GM21619 (cell line): Measurements from ENCODE around the gene ZNF664.

Experiments used
- ATAC-seq: cut with Tn5 transposase; IDR thresholded peaks from one replicate; pipeline ENCODE4 v1.9.1; 2021; ENCODE audit not compliant: unreplicated experiment

ZNF664 gene

DNA sequence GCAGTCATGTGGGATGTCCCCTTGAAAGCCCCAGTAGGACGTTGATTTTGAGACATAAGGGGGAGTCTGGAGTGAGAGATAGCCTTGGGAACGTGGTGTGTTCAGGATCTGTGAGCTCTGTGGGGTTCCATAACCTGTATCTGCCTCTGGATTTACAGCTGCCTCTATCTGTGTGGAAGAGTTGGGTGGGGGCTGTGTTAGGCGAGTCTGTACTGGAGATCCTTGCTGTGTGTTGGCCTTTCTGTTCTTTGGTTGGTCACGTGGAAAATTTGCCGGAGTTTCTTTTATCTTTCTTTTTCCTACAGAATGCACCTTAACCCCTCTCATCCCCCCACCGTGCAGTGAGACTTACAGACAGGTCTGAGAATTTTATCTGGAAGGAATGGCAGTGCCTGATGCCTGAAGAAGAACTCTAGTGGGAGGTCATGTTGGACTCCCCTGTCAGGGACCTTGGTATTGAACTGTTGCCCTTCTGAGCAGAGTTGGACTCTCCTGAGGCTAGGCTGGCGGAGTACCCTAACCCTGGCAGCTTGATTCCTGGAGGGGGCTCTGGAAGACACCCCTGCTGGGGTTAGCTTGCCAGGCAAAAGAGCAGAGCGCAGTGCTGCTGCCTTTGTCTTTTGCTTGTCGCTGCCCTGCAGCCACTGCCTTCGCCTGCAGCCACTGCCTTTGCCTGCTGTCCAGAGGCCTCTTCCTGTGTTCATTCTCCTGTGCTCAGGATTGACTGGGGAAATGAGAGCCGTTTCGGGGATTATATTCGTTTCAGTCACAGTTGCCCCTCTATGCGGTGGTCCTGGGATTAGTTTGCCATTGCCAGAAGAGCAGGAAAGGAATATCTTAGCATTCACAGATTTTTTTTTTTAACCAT, 34.1 kb downstream of the ZNF664 start:
- ATAC-seq = no peak

DNA sequence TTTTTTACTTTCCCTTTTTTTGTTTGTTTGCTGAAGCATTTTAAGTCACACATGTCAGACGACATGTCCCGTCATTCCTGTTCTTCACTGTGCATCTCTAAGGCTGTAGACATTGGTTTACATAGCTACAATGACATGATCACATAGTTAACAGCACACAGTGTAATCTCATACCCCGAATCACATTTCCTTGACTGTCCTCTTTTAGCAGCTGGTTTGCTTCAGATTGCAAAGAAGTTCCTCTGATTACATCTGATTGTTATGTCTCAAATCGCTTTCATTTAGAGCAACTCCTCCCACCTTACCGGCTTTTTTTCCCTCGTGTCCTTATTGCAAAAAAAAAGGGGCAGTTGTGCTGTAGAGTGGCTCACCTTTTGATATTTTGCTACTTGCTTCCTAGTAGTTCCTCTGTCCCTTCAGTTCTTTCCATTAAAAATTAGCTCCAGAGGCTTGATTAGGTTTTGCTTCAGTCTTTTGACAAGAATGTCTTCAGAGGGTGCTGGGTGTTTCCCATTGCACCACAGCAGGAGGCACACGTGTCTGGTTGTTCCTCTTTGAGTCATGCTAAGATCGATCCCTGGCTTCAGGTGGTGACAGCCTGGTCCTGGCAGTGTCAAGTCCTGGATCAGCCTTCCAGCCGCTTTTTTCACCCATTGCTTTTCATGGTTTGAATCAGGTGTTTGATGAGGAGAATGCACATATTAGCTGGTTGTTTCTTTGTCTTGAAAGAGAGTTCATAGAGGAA, 35.0 kb downstream of the ZNF664 start:
- ATAC-seq = no peak

DNA sequence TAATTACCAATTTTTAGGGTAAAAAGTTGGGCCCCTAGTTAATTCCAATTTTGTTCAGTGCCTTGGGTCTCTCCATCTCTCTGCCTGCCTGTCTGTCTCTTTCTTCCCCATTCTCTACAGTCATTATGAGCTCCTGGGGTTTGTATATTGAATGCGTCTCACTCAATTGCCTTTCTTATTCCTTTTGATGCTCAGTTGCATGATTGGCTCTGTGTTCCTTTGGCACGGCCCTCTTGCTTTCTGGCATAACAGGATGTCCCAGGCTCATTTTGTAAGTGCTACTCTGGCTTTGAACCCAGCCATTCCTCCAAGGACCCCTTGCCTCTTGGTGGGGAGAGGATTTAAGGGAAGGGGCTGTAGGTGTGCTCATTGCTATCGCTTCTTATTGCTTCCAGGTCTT, 35.6 kb downstream of the ZNF664 start:
- ATAC-seq = no peak

DNA sequence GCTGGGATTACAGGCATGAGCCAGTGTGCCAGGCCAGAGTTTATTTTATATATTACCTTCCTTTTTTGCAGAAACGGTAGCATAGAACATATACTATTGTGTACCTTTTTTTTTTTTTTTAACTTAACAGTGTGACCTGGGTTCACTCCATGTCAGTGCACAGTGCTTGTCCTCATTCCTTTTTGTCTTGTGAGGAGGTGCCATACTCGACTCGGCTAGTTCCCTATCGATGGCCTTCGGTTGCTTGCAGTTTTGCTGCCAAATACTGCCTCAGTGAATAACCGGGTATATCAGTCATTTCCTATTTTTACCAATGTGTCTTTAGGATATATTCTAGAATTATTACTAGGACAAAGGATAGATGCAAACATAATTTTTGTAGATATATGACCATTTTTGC, 36.8 kb downstream of the ZNF664 start:
- ATAC-seq = no peak

DNA sequence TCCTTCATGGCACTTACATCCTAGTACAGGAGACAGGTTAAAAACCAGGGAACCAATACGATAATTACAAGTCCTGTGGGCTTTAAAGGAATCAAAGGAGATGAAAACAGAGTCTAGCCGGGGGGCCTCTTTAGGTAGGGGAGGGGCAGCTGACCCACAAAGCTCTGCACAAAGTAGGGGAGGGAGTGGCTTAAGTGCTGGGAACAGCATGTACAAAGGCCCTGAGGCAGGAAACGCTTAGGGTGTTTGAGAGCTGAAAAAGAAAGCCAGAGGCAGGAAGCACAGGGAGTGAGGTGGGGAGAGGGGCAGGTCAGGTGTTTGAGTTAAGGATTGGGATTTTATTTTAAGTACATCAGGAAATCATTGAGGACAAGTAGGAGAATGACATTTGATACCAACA, 37.7 kb downstream of the ZNF664 start:
- ATAC-seq = no peak

DNA sequence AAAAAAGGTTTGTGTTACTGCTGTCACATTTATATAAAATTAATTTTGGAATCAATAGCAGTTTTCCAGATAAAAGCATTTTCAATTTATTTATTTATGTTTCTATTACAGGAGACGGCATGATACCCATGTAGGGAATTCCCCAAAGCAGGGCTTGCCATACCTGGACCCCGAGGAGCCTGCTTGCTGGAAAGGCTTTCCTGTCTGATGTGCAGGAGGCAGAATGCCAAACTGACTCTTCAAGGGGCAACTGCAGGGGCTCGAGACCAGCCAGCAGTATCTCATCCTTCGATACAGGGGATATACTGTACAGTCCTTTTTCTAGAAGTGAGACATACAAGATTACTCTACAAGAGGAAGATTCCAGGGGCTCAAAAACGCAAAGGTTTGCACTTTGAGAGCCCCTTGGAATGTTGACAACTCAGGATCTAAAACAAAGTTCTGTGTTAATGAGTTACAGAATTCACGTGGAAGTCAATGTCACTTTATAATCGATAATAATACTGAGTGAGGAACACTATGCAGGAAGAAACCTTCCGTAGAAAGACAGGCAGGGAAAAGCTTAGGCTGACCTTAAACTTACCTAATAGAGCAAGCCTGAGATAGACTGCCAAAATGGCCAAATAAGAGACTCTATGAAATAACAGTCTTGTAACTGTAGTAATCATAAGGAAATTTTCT, 38.6 kb downstream of the ZNF664 start:
- no peak for ATAC-seq

DNA sequence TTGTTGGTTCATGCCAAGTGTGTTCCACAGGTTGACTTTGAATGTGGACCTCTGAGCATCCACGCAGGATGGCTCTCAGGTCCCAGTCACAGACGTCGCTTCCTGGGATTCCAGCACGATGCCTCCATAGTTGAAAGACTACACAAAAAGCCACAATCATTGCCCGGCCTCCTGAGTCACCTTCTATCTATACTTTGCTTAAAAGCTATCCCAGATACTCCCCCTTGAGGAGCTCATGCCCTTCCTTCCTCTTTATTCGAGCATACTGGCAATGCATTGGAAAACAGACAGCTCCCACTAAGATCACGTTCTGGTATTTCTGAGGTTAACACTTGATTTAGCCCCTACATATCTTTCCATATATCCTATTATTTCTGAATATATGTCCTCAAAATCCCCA, 40.1 kb downstream of the ZNF664 start:
- ATAC-seq = no peak

DNA sequence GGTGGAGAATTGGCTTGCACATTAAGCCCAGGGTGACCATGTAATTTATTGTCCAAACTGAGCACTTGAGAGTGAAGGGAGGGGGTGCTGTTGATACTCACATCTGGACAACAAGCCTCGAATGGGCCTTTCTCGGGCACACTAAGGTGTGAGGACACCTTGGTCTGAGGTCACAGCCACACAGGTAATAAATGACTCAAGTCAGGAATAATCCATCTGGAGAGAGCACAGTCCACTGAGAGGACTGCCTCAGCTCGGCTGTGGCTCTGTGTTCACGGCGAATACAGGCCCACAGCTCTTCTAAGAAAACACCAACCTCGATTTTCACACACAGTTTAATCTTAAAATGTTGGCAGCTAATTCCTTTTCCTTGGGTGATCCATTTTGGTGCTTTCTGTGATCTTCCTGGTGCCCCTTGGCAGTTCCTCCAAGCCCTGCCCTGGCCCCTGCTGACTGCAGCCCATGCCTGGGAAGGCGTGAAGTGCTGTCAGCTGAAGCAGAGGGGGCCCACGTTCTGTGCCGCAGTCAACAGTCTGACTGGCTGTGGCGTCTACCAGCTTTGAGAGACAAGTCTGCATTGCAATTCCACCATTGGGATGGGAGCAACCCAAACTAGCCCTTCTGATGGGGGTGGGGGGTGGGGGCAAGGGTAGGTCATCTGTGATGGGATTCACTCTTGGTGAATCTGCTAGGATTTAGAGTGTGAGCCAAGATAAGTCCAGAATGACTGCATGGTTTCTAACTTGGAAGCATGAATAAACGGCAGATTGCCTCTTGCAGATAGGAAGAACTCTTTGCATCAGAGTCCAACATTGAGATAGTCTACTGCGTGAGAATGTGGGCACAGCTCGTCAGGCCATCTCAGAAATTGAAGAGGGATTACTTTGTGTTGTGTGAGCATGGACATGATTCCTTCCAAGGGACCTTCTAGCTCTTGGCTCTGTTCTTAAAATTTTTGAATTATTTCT, 42.8 kb downstream of the ZNF664 start:
- ATAC-seq = no peak

DNA sequence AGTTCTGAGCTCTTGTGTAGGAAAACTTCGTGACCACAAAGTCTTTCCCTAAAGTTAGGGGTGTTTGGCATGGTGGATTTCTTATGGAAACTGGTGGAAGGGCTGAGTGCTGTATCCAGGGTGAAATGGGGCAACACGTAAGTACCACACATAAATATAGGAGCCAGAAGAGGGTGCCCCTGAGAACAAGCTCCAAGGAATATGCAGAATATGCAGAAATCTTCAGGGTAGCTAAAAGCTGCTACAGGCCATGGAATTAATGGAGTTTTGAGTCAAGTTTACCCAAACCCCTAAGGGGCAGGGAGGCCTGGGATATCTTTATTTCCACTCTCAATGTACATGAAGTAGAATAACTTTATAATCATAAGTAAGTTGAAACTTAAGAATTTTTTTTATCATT, 44.0 kb downstream of the ZNF664 start:
- ATAC-seq = no peak

DNA sequence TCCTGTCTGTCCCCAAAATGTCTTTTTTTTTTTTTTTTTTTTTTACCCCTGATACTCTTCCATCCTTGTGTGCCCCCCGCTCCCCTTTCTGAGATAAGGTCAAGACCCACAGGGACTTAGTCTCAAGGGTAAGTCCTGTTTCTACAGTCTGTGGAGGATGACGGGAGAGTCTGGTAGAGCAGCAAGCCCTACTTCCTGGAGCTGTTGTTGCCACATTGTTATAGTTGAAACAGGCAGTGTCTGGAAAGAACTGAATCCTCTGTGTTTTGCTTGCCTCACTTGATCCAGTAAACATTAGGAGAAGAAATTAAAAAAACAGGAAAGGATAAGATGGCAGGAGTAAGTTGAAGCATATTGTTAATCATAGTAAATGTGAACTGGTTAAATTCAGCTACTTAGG, 45.5 kb downstream of the ZNF664 start:
- ATAC-seq = no peak

DNA sequence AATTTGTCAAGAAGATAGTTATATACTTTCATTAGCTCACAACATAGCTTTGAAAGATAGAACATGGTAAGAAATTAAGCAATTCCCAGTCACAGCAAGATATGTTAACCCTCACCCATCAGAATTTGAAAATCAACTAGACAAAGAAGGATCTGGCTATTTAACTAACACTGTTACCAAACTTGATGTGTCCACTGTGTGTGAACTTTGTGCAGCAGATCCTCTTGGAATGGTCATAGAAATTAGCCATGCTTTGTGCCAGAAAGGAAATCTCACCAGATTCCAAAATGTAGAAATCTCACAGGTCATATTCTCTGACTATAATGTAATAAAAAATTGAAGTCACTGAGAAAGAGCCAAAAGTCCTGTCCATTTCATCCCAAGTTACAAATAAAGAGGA, 46.1 kb downstream of the ZNF664 start:
- ATAC-seq = no peak

DNA sequence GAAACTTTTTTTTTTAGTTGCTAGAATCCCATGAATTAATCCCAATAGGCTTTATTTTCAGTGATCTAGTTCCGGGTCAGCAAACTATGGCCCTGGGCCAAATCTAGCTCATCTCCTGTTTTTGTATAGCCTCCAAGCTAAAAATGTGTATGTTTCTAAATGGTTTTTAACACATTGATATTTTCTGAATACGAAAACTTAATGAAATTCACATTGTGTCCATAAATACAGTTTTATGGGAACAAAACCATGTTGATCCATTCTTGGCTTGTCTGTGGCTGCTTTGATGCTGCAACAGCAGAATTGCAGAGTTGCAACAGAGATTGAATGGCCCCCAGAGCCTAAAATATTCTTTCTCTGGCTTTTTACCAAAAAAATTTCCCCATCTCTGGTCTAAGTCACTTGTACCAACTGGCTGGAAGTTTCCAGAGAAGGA, 47.5 kb downstream of the ZNF664 start:
- no peak for ATAC-seq

DNA sequence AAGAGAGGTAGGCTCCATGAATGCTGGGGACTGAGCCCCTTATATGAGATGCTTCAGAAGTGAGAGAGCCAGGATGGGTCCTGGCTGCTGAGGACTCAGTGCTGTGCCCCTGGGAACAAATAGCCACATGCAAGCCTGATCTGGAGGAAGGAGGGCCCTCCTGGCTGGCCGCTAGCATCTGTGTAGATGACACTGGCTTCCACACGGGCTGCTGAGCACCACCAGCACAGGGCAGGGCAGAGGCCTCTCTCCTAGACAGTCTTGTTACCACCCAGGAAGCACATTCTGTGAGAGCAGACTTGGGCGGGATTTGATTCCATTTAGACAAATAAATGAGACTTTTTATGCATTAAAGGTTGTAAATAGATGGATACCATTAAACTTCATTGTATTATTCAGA, 48.0 kb downstream of the ZNF664 start:
- ATAC-seq = no peak

DNA sequence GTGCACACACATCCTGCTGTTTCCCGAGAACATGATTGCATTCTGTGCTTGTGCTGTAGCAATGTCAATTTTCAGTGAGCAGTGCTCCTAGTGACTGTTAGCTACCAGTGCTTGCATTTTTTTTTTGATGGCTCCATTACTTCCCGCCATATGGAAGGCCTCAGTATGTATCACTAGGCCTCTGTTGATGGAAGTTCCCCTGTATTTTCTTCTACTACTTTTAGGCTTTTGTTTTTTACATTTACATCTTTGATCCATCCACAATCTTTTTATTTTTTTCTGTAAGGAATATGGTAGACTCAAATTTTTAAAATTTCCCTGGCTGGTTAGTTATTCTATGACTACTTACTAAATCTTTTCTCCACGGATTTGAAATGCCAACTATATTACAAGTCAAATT, 49.1 kb downstream of the ZNF664 start:
- no peak for ATAC-seq

DNA sequence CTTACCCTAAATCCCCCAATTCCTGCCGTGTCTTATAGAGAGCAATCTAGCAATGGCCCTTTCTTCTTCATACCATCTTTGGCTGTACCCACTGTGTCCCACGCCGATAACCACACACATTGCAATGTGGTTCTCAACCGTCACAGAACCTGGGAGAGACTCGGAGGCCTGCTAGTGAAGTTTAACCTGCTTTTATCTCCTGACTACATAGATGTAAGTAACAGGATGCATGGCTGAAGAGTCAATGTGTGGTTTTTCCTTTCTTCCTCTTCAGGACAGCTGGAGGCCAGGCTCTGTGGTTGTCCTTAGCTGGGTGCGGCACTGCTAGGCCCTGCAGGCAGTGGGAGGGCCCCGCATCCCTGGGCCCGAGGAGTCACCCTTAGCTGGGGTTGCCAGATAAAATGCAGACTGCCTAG, 51.3 kb downstream of the ZNF664 start:
- ATAC-seq = no peak

DNA sequence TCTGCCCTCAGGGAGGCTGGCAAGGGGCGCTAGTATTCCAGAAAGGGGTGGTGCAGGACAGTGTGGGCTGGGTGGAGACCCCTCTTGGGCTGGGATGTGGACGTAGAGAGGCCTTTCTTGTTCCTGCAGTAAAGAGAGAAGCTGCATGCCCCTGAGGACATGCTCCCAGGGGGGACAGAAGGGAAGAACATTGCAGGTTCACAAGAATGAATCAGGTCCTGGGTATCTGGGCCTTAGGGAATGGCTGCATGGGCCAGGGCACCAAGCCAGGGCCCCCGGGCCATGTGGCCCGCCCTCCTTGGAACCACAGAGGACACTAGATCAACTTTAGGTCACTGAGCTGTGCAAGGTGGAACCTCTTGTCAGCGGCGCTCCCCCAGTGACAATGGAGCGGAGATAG, 51.8 kb downstream of the ZNF664 start:
- no peak for ATAC-seq

DNA sequence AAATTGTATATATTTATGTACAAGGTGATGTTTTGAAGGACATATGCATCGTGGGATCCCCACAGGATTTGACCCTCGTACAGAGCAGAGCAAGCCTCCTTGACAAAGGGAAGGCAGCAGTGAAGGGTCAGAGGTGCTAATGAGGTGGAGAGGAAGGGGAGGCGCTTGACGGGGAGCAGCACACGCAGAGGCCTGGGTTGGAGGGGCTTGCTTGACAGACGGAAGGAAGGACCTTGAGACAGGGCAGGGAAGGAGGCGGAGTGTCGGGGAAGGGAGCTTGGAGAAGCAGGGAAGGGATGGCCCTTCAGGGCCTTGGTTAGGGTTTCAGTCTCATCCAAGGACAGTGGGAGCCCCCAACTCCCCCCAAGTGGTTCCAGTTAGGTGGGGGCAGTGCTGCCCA, 52.6 kb downstream of the ZNF664 start:
- no peak for ATAC-seq

DNA sequence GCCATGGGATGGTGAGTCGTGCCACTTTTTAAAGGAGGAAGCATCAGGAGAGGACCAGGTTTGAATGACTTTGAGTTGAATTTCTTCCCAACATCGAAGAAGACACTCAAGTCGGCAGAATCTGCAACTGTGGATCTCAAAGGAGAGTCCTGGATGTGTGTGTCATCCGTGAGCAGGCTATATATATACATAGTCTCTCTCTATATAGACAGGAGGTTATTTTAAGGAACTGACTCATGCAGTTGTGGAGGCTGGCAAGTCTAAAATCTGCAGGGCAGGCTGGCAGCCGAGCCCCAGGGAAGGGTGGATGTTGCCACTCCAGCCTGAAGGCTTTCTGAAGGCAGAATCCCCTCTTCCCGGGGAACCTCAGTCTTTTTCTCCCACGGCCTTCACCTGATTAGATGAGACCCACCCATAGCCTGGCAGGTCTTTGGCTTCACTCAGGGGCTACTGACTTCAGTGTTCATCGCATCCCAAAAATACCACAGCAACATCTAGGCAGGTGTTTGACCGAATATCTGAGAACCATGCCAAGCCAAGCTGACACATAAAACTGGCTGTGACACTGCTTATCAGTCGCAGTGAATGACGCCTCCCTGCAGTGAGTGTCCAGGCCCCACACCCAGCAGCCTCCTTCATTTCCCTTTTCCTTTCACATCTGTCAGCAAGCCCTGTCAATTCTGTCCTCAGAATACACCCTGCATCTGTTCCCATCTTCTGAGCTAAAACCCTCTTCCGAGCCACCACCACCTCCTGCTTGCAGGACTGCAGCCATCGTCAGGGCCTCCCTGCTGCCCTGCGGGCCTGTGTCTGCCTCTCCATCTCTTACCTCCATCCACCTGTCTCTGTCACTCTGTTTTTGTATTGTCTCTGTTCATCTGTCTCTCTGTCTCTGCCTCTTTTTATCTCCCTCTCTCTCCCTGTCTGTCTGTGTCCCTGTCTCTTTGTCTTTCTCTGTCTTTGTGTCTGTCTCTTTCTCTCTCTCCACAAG, 54.0 kb downstream of the ZNF664 start:
- ATAC-seq = no peak

DNA sequence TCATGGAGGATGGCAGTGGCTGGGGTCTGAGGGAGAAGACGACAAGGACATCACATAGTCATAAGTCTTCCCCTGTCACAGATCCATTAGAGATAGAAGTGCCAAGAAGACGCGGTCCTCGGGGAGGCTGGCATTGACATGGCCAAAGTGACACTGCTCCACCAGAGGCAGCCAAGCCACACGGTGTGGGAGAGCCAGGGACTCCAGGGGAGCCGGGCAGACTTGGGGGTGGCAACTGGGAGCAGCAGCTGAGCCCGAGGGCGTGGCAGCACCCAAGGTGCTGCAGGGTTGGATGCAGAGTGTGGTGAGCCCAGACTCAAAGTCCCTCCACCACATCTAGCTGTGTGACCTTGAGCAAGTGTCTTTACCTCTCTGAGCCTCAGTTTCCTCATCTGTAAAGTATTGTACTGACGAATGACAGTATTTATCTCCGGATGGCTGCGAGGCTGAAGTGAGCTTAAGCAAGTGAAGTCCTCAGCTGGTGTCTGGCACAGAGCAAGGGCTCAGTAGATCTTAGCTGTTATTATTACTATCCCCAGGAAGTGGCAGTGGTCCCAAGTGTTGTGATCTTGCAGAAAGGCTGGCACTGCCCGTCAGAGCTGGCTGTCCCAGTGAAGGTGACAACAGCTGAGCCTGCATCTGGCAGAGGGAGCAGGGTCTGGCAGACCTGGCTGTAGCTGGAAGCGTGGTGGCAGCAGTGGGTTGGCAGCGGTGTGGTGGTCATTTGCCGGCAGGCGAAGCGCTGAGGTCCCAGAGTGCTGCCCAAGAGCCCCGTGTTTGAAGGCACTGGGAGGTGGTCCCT, 54.9 kb downstream of the ZNF664 start:
- ATAC-seq = no peak
